Cardiac ventricle fibroblast (primary cell): ENCODE results near the gene MAU2. TPM values are rescaled to one million over a fixed set of nuclear protein-coding genes. Genes with fewer than 3 reads are reported as not detected.

ENCODE experiments used
- total RNA-seq: library from RNA; depleted of rRNA; stranded (reverse); fragments of >200 nt; gene quantifications from 2 replicates; pipeline ENCODE4 v1.2.3, GENCODE V29; 2015

MAU2 gene
- total RNA-seq: 20.3 and 25.9 TPM in 2 replicates

GRCh38 chr19:19320361-19321140 lies at the start of gene MAU2, which contains the start of gene SUGP1:
Gene MAU2 (plus strand): TSS chr19:19320829. CDS start chr19:19320860, 31 bp downstream.
Gene SUGP1 (minus strand): TSS chr19:19320509. CDS start chr19:19320496, 13 bp downstream.

DNA sequence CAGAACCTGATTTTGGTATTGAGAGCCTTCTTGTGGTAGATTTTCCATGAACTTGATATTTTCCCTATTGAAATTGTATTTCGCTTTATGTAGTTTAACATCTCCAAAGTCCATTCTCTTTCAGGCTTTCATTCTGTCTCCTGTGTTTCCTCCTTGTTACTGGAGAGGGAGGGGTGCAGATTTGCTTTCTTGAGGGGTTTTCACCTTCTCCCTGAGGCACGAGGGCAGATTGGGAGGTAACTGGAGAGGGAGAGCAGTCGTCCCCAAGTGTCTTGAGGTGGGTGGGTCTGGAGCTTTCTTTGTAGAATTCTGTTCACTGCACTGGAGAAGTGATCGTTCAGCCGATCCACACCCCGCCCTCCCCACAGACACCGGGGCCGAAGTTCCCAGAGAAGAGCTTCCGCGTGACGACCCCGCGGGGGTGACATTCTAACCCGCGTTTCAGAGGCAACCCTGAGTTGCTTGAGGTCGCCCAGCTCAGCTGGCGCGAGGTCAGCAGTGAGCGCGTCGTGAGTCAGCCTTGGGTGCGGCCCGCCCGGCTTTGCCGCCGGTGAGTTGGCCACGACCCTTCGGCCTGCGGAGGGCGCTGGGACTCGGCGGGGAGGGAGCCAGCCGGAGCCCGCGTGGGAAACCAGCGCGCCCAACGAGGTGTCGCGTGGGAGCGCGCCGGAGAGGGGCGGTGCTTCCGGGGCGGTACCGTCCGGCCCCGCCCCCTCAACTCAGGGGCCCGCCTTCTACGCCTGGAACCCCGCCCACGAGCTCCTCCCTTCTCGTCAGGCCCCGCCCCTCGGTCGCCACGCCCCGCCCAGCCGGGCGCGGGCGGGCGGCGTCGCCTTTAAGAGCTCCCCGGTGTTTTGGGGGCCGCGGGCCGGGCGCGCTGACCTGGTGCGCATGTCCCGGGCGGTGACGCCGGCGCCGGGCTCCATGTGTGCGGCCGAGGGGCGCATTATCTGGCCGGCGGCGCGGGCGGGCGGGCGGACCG lies 84.5 kb downstream of the MAU2 start, which contains the start of gene GATAD2A:
GATAD2A (plus strand) TSS at position 797 of the 982 bp plus-strand sequence. CDS start 59,671 bp downstream, outside the sequence.

Other genes with a start within 250 kb of the MAU2 start
- gene TMEM161A, start 182.4 kb upstream of the MAU2 start, total RNA-seq: 26.7 and 31.2 TPM in 2 replicates
- gene MEF2B, start 150.6 kb upstream of the MAU2 start, total RNA-seq: 0.19 TPM in 1 of 2 replicates, not detected in the other
- gene BORCS8, start 128.7 kb upstream of the MAU2 start, total RNA-seq: 6.3 and 7.2 TPM in 2 replicates
- 54.1 and 68.8 TPM in 2 replicates for gene RFXANK, start 128.6 kb upstream of the MAU2 start, total RNA-seq
- gene NR2C2AP, start 117.4 kb upstream of the MAU2 start, total RNA-seq: 6.4 and 9.1 TPM in 2 replicates
- gene NCAN, start 108.9 kb upstream of the MAU2 start, total RNA-seq: not detected in 2 replicates
- 1.1 and 4.5 TPM in 2 replicates for gene TM6SF2, start 47.5 kb upstream of the MAU2 start, total RNA-seq
- gene SUGP1, start 320 bp upstream of the MAU2 start, total RNA-seq: 23.2 and 29.7 TPM in 2 replicates
- gene GATAD2A, start 84.8 kb downstream of the MAU2 start, total RNA-seq: 37.8 and 56.0 TPM in 2 replicates
- gene TSSK6, start 194.7 kb downstream of the MAU2 start, total RNA-seq: 0.69 and 1.9 TPM in 2 replicates
- 50.6 and 103 TPM in 2 replicates for gene NDUFA13, start 195.4 kb downstream of the MAU2 start, total RNA-seq
- 0.15 and 0.25 TPM in 2 replicates for gene YJEFN3, start 208.1 kb downstream of the MAU2 start, total RNA-seq
- 0.31 and 0.64 TPM in 2 replicates for gene CILP2, start 217.4 kb downstream of the MAU2 start, total RNA-seq